NCI-H2196 (cell line): ENCODE measurements around the gene COX6A1.
"Not testable (repeated sequence)": the region's sequence is repeated elsewhere in the genome, so short reads cannot be mapped to it uniquely, and the experiment has no call there.

Experiments used
- DNase-seq: peaks from one replicate; lab custom pipeline; 2025; ENCODE audit not compliant: unreplicated experiment; lab: John Stamatoyannopoulos, UW

The COX6A1 gene

DNA sequence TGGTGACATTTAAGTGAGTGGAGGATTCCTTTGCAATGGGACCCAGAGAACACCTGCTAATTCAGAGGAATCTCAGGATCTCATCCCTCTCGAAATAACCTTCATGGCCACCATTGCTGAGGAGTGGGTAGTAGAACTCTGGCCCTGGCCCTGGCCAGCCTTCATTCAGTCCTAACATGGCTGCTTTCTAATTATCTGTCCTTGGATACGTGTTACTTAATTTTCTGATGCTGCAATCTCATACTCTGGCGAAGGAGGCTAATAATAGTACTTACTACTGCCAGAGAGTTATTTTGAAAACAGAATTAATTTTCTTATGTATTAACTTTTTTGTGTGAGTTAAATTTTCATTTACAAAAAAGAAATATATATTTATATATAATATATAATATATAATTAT lies 12.1 kb upstream of the COX6A1 start:
- DNase-seq: no peak

- no peak for DNase-seq
Observed at GRCh38 chr12:120428597-120429229, 9.2 kb upstream of the COX6A1 start.

DNA sequence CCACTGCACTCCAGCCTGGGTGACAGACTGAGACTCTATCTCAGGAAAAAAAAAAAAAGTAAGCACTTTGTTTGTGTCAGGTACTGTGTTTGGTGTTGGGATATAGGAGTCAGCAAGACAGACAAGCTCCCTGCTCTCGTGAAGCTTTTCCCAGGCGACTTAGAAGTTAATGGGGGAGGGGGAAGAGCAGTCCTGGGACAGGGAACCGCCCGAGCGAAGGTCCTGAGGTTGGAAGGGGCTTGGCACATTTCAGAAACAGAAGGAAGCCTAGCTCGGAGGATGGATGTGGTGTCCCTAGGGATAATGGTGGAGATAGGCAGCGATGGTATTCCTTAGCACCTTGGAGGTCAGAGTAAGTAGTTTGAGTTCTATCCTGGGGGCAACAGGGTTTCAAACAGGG lies 8.5 kb upstream of the COX6A1 start:
- DNase-seq: no peak

DNA sequence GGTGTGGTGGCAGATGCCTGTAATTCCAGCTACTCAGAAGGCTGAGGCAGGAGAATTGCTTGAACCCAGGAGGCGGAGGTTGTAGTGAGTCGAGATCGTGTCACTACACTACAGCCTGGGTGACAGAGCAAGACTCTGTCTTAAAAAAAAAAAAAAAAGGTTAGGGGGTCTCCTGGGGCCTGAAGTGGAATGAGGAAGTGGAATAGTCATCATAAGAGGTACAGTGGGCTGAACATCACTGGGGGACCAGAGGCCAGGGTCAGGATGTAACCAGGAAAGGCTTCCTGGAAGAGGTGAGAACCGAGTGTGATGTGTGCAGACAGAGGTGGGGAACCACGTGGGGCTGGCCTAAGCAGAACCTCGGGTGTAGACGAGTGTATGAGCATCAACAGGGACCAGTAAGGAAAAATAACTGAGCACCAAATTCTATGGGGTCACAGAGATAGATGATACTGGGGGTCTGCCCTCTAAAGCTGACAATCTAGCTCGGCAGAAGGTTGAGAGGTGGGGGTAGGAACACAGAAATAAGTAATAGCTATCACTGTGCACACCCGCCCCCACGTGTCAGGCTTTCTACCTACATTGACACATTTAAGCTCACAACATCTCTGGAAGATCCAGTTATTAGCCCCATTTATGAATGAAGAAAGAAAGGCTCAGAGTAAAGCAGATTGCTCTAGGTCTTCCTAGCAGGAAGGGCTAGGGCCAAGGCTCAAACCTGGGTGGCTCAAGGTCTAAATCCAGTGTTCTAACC lies 5.0 kb upstream of the COX6A1 start:
- no peak for DNase-seq

- DNase-seq: no peak
Observed at GRCh38 chr12:120438495-120439198, 734 bp downstream of the COX6A1 start.

GRCh38 chr12:120439646-120440247 lies 1.8 kb downstream of the COX6A1 start:
- DNase-seq: peak; percentile 54

GRCh38 chr12:120444676-120445075 lies 6.8 kb downstream of the COX6A1 start:
- no peak for DNase-seq

DNA sequence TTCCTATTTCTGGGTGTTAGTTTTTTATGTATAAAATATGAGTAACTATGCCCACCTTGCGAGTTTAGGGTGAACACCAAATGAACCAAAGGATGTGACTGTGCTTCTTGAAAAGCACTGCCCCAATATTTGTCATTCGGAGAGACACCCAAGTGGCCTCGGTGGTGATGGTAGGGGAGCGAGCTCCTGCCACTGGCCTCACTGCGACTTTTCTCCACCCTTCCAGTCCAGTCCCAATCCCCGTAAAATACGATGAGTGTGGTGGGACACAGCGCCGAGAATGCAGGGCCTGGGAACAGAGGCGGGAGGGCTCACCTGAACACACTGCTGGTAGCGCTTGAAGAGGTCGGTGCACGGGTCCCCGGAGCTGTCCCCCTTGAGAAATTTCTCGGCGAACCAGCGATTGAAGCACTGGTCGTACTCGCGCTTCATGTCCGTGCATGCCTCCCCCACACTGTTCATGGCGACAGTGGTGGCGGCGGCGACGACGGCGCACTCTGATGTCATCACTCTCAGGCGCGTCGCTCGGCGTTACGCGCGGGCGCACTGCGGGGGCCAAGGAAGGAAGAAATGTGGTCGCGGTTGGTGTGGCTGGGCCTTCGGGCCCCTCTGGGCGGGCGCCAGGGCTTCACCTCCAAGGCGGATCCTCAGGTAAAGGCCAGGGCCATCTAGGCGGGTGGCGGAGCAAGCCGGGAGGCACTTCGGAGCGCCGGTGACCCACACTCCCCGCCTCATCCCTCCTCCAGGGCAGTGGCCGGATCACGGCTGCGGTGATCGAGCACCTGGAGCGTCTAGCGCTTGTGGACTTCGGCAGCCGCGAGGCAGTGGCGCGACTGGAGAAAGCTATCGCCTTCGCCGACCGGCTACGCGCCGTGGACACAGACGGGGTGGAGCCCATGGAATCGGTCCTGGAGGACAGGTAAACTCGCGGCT lies 8.3 kb downstream of the COX6A1 start, which contains the start of the genes GATC and TRIAP1:
GATC (plus strand) TSS at position 534 of the 933 bp plus-strand sequence; CDS start at position 571, 37 bp downstream.
TRIAP1 (minus strand) TSS at position 474 of the 933 bp plus-strand sequence; CDS start at position 462, 12 bp downstream.
- DNase-seq: peak; percentile 87

DNA sequence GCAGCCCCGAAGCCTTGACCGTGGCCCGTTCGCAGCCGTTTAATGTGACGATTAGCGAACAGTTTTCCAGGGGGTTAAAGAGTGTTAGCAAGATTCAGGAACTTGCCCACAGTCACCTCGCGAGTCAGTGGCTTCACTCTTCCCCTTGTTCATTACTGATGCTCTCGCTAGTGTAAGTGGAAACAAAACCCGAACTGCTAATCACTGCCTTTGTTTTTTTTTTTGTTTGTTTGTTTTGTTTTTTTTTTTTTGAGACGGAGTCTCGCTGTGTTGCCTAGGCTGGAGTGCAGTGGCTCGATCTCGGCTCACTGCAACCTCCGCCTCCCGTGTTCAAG lies 8.9 kb downstream of the COX6A1 start:
- DNase-seq: not testable (repeated sequence)

GRCh38 chr12:120447992-120448391 lies 10.1 kb downstream of the COX6A1 start:
- DNase-seq: no peak

GRCh38 chr12:120452524-120452923 lies 14.6 kb downstream of the COX6A1 start:
- DNase-seq: peak; percentile 5

GRCh38 chr12:120453060-120453750 lies 15.3 kb downstream of the COX6A1 start:
- DNase-seq: no peak

DNA sequence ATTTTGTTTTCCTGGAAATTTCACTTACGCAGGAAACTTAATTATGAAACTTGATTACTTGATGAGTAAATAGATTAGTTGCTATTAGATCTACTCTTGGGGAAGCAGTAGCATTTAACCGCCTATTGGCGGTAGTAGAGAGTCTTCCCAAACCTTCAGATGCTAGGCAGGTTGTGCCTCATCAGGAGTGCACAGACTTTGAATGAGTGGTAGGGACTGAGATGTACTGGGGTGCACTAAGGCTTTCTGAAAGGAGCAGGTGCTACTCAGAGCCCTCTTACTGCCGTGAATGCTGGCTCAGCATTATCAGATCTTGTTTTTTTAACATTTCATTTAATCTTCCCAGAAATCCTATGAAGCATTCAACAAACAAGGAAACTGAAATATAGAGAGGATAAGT lies 16.1 kb downstream of the COX6A1 start:
- peak; percentile 16 for DNase-seq

GRCh38 chr12:120455302-120455701 lies 17.4 kb downstream of the COX6A1 start:
- DNase-seq: no peak

- DNase-seq: no peak
Observed at GRCh38 chr12:120457133-120457532, 19.2 kb downstream of the COX6A1 start.

- DNase-seq: no peak
Observed at GRCh38 chr12:120460157-120460556, 22.2 kb downstream of the COX6A1 start.

- no peak for DNase-seq
Observed at GRCh38 chr12:120462099-120462640, 24.3 kb downstream of the COX6A1 start.

- no peak for DNase-seq
Observed at GRCh38 chr12:120463712-120464111, 25.8 kb downstream of the COX6A1 start.

GRCh38 chr12:120465756-120466155 lies 27.8 kb downstream of the COX6A1 start:
- no peak for DNase-seq
